Type B pancreatic cell (in vitro differentiated cells): ENCODE results near the gene IFNGR2. TPM values are rescaled to one million over a fixed set of nuclear protein-coding genes. Genes with fewer than 3 reads are reported as not detected.

ENCODE experiments used
- DNase-seq: peaks from one replicate; pipeline ENCODE4 v3.0.0; 2021; ENCODE audit warnings: mixed read lengths; ENCODE audit not compliant: unreplicated experiment; ENCODE audit errors: extremely low spot score
- H3K27ac Mint-ChIP-seq: 2 replicates; pipeline ENCODE4 v1.8.0; 2021; ENCODE audit warnings: mild to moderate bottlenecking, mixed read lengths
- H3K27me3 Mint-ChIP-seq: 2 replicates; pipeline ENCODE4 v1.8.0; 2021; ENCODE audit warnings: mixed read lengths
- H3K36me3 Mint-ChIP-seq: 2 replicates; pipeline ENCODE4 v1.8.0; 2021; ENCODE audit warnings: mixed read lengths
- H3K4me1 Mint-ChIP-seq: one replicate; pipeline ENCODE4 v1.8.0; 2021; ENCODE audit warnings: mixed read lengths; ENCODE audit not compliant: unreplicated experiment
- H3K4me3 Mint-ChIP-seq: 2 replicates; pipeline ENCODE4 v1.8.0; 2021; ENCODE audit warnings: mild to moderate bottlenecking, mixed read lengths
- H3K9me3 Mint-ChIP-seq: 2 replicates; pipeline ENCODE4 v1.8.0; 2021; ENCODE audit warnings: mixed read lengths
- total RNA-seq: library from RNA; stranded (reverse); gene quantifications from 2 replicates; pipeline ENCODE4 v1.2.1, GENCODE V29; 2021; ENCODE audit warnings: low replicate concordance
- TF ChIP-seq, protein P1 (sequence below): fragments of 200-600 bp; sonication (generic); conservative IDR thresholded peaks from 2 replicates; pipeline ENCODE4 v1.5.0; 2021; ENCODE audit warnings: antibody characterized with exemption, mild to moderate bottlenecking

IFNGR2 gene
- total RNA-seq, 1 donor from 2014 or later = 40.4 TPM

GRCh38 chr21:33433425-33434114 lies 30.4 kb downstream of the IFNGR2 start:
- H3K4me3 Mint-ChIP-seq = no peak overlapping the region
- DNase-seq = no peak
- H3K9me3 Mint-ChIP-seq = no peaks in the 10 kb centered on the region
- TF ChIP-seq, protein P1, sequence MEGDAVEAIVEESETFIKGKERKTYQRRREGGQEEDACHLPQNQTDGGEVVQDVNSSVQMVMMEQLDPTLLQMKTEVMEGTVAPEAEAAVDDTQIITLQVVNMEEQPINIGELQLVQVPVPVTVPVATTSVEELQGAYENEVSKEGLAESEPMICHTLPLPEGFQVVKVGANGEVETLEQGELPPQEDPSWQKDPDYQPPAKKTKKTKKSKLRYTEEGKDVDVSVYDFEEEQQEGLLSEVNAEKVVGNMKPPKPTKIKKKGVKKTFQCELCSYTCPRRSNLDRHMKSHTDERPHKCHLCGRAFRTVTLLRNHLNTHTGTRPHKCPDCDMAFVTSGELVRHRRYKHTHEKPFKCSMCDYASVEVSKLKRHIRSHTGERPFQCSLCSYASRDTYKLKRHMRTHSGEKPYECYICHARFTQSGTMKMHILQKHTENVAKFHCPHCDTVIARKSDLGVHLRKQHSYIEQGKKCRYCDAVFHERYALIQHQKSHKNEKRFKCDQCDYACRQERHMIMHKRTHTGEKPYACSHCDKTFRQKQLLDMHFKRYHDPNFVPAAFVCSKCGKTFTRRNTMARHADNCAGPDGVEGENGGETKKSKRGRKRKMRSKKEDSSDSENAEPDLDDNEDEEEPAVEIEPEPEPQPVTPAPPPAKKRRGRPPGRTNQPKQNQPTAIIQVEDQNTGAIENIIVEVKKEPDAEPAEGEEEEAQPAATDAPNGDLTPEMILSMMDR = no peak
- H3K36me3 Mint-ChIP-seq = peaks cover 33% of the 10 kb centered on the region
- no peaks in the 10 kb centered on the region for H3K27me3 Mint-ChIP-seq
- H3K27ac Mint-ChIP-seq = no peak overlapping the region
- H3K4me1 Mint-ChIP-seq = no peaks in the 10 kb centered on the region

DNA sequence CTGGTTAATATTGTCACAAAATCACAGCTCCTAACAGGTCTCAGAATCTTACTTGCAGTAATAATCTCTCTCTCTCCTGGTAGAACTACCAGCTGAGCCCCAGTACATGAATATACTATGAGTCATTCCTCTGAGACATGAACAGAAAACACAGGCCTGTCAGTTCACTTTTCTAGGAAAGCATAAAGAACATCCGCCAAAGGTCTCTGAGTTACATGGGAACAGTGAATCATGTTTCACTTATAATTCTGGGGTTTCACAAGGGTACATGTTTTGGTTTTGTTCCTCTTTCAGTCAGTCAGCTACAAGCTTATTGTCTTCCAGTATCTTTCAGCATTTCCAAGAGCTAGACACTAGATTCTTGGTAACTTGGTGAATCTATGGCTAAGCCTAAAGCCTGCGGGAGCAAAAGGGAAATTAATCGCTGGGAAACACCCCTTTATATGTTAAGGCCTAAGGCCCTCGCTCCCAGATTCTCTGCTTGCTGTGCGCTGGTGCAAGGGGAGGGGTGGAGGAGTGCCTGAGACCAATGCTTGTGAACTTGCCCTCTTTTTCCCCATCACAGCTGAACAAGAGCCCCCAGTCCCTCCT lies 31.7 kb downstream of the IFNGR2 start:
- Mint-ChIP-seq H3K36me3 (peaks cover 33% of the 10 kb centered on the region), H3K4me1 (no peaks in the 10 kb centered on the region), H3K27ac (peak overlapping the region; percentile 77), H3K9me3 (no peaks in the 10 kb centered on the region), H3K27me3 (no peaks in the 10 kb centered on the region), H3K4me3 (no peak overlapping the region)
- DNase-seq = no peak
- TF ChIP-seq, protein P1 = no peak

- no peaks in the 10 kb centered on the region for H3K27me3 Mint-ChIP-seq
- H3K4me3 Mint-ChIP-seq = no peak overlapping the region
- H3K9me3 Mint-ChIP-seq = no peaks in the 10 kb centered on the region
- TF ChIP-seq, protein P1 = no peak
- H3K4me1 Mint-ChIP-seq = no peaks in the 10 kb centered on the region
- peaks cover 28% of the 10 kb centered on the region for H3K36me3 Mint-ChIP-seq
- no peak for DNase-seq
- no peak overlapping the region for H3K27ac Mint-ChIP-seq
These were observed 33.9 kb downstream of the IFNGR2 start for GRCh38 chr21:33437140-33437539.

GRCh38 chr21:33441489-33442477 lies 38.6 kb downstream of the IFNGR2 start:
- Mint-ChIP-seq H3K36me3 (peaks cover 5% of the 10 kb centered on the region), H3K27ac (peak overlapping the region; percentile 73), H3K9me3 (no peaks in the 10 kb centered on the region), H3K4me1 (peaks cover 4% of the 10 kb centered on the region), H3K27me3 (no peaks in the 10 kb centered on the region), H3K4me3 (no peak overlapping the region)
- TF ChIP-seq, protein P1 = no peak
- no peak for DNase-seq

GRCh38 chr21:33443194-33443593 lies 40.0 kb downstream of the IFNGR2 start:
- TF ChIP-seq, protein P1 = no peak
- H3K4me1 Mint-ChIP-seq = peaks cover 4% of the 10 kb centered on the region
- H3K27ac Mint-ChIP-seq = no peak overlapping the region
- peaks cover 3% of the 10 kb centered on the region for H3K36me3 Mint-ChIP-seq
- no peak for DNase-seq
- H3K9me3 Mint-ChIP-seq = no peaks in the 10 kb centered on the region
- H3K27me3 Mint-ChIP-seq = no peaks in the 10 kb centered on the region
- H3K4me3 Mint-ChIP-seq = no peak overlapping the region
